ENCODE measurements around the gene DDIT4. TPM values are rescaled to one million over a fixed set of nuclear protein-coding genes. Genes with fewer than 3 reads are reported as not detected.
A peak's percentile ranks its signal among the peaks of the same experiment; 100 is the strongest.

Gene DDIT4
- total and polyA plus RNA-seq, 9 of the 15 experiments (the other 6 are each of a cell fraction or from before 2014, with no cell fraction given): 8.2 to 675 (median 159) TPM

DNA sequence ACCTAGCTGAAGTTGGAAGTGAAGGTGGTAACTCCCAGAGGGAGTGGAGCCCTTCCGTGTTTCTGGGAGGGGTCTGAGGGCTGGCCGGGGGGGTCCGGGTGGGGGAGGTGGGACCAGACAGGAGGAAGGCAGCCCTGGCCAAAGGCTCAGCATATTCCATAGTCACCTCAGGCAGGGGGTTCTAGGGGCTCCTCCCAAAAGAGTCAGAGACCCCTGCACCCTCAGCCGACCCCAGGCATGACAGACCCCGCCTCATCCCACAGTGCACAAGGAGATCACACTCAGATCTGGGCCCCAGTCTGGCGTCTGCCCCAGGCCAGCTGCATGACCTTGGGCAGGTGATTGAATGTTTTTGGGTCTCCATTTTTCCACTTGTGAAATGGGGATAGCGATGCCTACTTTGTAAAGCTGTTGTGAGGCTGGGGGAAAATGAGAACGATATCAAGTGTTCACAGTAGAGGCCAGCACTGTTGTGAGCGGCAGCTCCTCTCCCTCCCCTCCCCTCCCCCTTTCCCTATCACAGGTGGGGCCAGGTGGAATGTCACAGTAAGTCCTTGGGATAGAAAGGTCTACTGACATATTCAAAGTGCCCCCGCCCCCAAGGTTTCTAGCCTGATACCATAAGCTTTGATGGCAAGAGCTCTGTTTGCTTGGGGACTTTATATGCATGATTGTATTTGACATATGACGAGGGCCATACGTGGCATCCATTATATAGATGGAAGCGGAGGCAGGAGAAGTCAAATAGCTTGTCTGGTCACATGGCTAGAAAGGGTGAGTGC, 47.7 kb downstream of the DDIT4 start (continued):
- TF ChIP-seq NRF1 (conservative IDR thresholded peaks at IDR 0.05 in 1 of 2, IDR thresholded peaks at IDR 0.05 in 1 of 2) (no peak), ZNF146 (CRISPR knock-in tag; IDR thresholded peaks at IDR 0.05; ENCODE audit: unreplicated experiment) (no peak), ZC3H8 (IDR thresholded peaks at IDR 0.05) (no peak), MAFF (IDR thresholded peaks at IDR 0.05; ENCODE audit: low read length) (no peak), PCBP2 (IDR thresholded peaks at IDR 0.05; ENCODE audit: low read depth, low read length, poor library complexity, severe bottlenecking) (no peak), DMBX1 (CRISPR knock-in tag; IDR thresholded peaks at IDR 0.05; ENCODE audit: borderline replicate concordance) (peak; percentile 83)
- TF ChIP-seq, protein P1, sequence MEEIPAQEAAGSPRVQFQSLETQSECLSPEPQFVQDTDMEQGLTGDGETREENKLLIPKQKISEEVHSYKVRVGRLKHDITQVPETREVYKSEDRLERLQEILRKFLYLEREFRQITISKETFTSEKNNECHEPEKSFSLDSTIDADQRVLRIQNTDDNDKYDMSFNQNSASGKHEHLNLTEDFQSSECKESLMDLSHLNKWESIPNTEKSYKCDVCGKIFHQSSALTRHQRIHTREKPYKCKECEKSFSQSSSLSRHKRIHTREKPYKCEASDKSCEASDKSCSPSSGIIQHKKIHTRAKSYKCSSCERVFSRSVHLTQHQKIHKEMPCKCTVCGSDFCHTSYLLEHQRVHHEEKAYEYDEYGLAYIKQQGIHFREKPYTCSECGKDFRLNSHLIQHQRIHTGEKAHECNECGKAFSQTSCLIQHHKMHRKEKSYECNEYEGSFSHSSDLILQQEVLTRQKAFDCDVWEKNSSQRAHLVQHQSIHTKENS (CRISPR knock-in tag; IDR thresholded peaks at IDR 0.05): 0 out of 2 replicates have a peak, but pooled peaks have one; percentile 27
- TF ChIP-seq, protein P2, sequence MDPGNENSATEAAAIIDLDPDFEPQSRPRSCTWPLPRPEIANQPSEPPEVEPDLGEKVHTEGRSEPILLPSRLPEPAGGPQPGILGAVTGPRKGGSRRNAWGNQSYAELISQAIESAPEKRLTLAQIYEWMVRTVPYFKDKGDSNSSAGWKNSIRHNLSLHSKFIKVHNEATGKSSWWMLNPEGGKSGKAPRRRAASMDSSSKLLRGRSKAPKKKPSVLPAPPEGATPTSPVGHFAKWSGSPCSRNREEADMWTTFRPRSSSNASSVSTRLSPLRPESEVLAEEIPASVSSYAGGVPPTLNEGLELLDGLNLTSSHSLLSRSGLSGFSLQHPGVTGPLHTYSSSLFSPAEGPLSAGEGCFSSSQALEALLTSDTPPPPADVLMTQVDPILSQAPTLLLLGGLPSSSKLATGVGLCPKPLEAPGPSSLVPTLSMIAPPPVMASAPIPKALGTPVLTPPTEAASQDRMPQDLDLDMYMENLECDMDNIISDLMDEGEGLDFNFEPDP (CRISPR knock-in tag; IDR thresholded peaks at IDR 0.05): 0 out of 2 replicates have a peak, but pooled peaks have one; percentile 17
- TF ChIP-seq, protein P3, sequence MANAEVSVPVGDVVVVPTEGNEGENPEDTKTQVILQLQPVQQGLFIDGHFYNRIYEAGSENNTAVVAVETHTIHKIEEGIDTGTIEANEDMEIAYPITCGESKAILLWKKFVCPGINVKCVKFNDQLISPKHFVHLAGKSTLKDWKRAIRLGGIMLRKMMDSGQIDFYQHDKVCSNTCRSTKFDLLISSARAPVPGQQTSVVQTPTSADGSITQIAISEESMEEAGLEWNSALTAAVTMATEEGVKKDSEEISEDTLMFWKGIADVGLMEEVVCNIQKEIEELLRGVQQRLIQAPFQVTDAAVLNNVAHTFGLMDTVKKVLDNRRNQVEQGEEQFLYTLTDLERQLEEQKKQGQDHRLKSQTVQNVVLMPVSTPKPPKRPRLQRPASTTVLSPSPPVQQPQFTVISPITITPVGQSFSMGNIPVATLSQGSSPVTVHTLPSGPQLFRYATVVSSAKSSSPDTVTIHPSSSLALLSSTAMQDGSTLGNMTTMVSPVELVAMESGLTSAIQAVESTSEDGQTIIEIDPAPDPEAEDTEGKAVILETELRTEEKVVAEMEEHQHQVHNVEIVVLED (CRISPR knock-in tag; IDR thresholded peaks at IDR 0.05): no peak
- TF ChIP-seq, protein P4, sequence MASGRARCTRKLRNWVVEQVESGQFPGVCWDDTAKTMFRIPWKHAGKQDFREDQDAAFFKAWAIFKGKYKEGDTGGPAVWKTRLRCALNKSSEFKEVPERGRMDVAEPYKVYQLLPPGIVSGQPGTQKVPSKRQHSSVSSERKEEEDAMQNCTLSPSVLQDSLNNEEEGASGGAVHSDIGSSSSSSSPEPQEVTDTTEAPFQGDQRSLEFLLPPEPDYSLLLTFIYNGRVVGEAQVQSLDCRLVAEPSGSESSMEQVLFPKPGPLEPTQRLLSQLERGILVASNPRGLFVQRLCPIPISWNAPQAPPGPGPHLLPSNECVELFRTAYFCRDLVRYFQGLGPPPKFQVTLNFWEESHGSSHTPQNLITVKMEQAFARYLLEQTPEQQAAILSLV (tag; IDR thresholded peaks at IDR 0.05): peak; percentile 69
- TF ChIP-seq, protein P5, sequence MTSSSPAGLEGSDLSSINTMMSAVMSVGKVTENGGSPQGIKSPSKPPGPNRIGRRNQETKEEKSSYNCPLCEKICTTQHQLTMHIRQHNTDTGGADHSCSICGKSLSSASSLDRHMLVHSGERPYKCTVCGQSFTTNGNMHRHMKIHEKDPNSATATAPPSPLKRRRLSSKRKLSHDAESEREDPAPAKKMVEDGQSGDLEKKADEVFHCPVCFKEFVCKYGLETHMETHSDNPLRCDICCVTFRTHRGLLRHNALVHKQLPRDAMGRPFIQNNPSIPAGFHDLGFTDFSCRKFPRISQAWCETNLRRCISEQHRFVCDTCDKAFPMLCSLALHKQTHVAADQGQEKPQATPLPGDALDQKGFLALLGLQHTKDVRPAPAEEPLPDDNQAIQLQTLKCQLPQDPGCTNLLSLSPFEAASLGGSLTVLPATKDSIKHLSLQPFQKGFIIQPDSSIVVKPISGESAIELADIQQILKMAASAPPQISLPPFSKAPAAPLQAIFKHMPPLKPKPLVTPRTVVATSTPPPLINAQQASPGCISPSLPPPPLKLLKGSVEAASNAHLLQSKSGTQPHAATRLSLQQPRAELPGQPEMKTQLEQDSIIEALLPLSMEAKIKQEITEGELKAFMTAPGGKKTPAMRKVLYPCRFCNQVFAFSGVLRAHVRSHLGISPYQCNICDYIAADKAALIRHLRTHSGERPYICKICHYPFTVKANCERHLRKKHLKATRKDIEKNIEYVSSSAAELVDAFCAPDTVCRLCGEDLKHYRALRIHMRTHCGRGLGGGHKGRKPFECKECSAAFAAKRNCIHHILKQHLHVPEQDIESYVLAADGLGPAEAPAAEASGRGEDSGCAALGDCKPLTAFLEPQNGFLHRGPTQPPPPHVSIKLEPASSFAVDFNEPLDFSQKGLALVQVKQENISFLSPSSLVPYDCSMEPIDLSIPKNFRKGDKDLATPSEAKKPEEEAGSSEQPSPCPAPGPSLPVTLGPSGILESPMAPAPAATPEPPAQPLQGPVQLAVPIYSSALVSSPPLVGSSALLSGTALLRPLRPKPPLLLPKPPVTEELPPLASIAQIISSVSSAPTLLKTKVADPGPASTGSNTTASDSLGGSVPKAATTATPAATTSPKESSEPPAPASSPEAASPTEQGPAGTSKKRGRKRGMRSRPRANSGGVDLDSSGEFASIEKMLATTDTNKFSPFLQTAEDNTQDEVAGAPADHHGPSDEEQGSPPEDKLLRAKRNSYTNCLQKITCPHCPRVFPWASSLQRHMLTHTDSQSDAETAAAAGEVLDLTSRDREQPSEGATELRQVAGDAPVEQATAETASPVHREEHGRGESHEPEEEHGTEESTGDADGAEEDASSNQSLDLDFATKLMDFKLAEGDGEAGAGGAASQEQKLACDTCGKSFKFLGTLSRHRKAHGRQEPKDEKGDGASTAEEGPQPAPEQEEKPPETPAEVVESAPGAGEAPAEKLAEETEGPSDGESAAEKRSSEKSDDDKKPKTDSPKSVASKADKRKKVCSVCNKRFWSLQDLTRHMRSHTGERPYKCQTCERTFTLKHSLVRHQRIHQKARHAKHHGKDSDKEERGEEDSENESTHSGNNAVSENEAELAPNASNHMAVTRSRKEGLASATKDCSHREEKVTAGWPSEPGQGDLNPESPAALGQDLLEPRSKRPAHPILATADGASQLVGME (CRISPR knock-in tag; IDR thresholded peaks at IDR 0.05): peak; percentile 13; the same call in 1 of the 2 replicates
- TF ChIP-seq, protein P6, sequence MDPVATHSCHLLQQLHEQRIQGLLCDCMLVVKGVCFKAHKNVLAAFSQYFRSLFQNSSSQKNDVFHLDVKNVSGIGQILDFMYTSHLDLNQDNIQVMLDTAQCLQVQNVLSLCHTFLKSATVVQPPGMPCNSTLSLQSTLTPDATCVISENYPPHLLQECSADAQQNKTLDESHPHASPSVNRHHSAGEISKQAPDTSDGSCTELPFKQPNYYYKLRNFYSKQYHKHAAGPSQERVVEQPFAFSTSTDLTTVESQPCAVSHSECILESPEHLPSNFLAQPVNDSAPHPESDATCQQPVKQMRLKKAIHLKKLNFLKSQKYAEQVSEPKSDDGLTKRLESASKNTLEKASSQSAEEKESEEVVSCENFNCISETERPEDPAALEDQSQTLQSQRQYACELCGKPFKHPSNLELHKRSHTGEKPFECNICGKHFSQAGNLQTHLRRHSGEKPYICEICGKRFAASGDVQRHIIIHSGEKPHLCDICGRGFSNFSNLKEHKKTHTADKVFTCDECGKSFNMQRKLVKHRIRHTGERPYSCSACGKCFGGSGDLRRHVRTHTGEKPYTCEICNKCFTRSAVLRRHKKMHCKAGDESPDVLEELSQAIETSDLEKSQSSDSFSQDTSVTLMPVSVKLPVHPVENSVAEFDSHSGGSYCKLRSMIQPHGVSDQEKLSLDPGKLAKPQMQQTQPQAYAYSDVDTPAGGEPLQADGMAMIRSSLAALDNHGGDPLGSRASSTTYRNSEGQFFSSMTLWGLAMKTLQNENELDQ (CRISPR knock-in tag; IDR thresholded peaks at IDR 0.05; ENCODE audit: borderline replicate concordance): 0 out of 2 replicates have a peak, but pooled peaks have one; percentile 60
